Measurements from ENCODE around the gene STPG4. TPM values are rescaled to one million over a fixed set of nuclear protein-coding genes. Genes with fewer than 3 reads are reported as not detected.

Gene STPG4
- total RNA-seq, 1 donor from 2014 or later: not detected

- H3K36me3 ChIP-seq: peaks cover 68% of the 10 kb centered on the region
- peaks cover 30% of the 10 kb centered on the region for H3K4me1 ChIP-seq
- no peak for DNase-seq
- no peak overlapping the region for H3K4me3 ChIP-seq
- no peaks in the 10 kb centered on the region for H3K9me3 ChIP-seq (replicated peaks)
- no peaks in the 10 kb centered on the region for H3K27me3 ChIP-seq (ENCODE audit: low read depth)
- H3K27ac ChIP-seq (replicated peaks): no peak overlapping the region
- intact Hi-C loops (cut with micrococcal nuclease): no loop called here
- no peak for TF ChIP-seq CTCF (IDR thresholded peaks at IDR 0.05; ENCODE audit: borderline replicate concordance)
These were observed 5.1 kb upstream of the STPG4 start for GRCh38 chr2:47160211-47160610.

GRCh38 chr2:47159627-47160026 is 4.5 kb upstream of the STPG4 start:
- intact Hi-C loops (cut with micrococcal nuclease): no loop called here
- no peaks in the 10 kb centered on the region for H3K9me3 ChIP-seq (replicated peaks)
- no peak for DNase-seq

GRCh38 chr2:47158576-47158975 is 3.5 kb upstream of the STPG4 start:
- Histone ChIP-seq H3K27ac (replicated peaks) (no peak overlapping the region), H3K4me1 (peaks cover 23% of the 10 kb centered on the region), H3K4me3 (no peak overlapping the region), H3K36me3 (peaks cover 67% of the 10 kb centered on the region), H3K9me3 (replicated peaks) (no peaks in the 10 kb centered on the region), H3K27me3 (ENCODE audit: low read depth) (no peaks in the 10 kb centered on the region)
- DNase-seq: no peak
- TF ChIP-seq CTCF (IDR thresholded peaks at IDR 0.05; ENCODE audit: borderline replicate concordance): no peak
- intact Hi-C loops (cut with micrococcal nuclease): no loop called here

More at GRCh38 chr2:47159627-47160026, 4.5 kb upstream of the STPG4 start:
- TF ChIP-seq CTCF (IDR thresholded peaks at IDR 0.05; ENCODE audit: borderline replicate concordance): no peak
- Histone ChIP-seq H3K27ac (replicated peaks) (no peak overlapping the region), H3K36me3 (peaks cover 67% of the 10 kb centered on the region), H3K4me3 (no peak overlapping the region), H3K4me1 (peaks cover 26% of the 10 kb centered on the region), H3K27me3 (ENCODE audit: low read depth) (no peaks in the 10 kb centered on the region)

GRCh38 chr2:47152803-47153202 is 2.3 kb downstream of the STPG4 start:
- Histone ChIP-seq H3K4me3 (no peak overlapping the region), H3K36me3 (peaks cover 45% of the 10 kb centered on the region), H3K27ac (replicated peaks) (no peak overlapping the region), H3K27me3 (ENCODE audit: low read depth) (no peaks in the 10 kb centered on the region), H3K4me1 (no peaks in the 10 kb centered on the region), H3K9me3 (replicated peaks) (no peaks in the 10 kb centered on the region)
- intact Hi-C loops (cut with micrococcal nuclease): no loop called here
- no peak for DNase-seq
- TF ChIP-seq CTCF (IDR thresholded peaks at IDR 0.05; ENCODE audit: borderline replicate concordance): no peak

GRCh38 chr2:47150175-47150574 is 4.9 kb downstream of the STPG4 start:
- no peaks in the 10 kb centered on the region for H3K9me3 ChIP-seq (replicated peaks)
- no peak overlapping the region for H3K4me3 ChIP-seq
- no peak for DNase-seq
- intact Hi-C loops (cut with micrococcal nuclease): no loop called here
- no peak for TF ChIP-seq CTCF (IDR thresholded peaks at IDR 0.05; ENCODE audit: borderline replicate concordance)
- no peak overlapping the region for H3K27ac ChIP-seq (replicated peaks)
- no peaks in the 10 kb centered on the region for H3K4me1 ChIP-seq
- peaks cover 55% of the 10 kb centered on the region for H3K36me3 ChIP-seq
- no peaks in the 10 kb centered on the region for H3K27me3 ChIP-seq (ENCODE audit: low read depth)

- Histone ChIP-seq H3K27ac (replicated peaks) (no peak overlapping the region), H3K27me3 (ENCODE audit: low read depth) (no peaks in the 10 kb centered on the region), H3K4me3 (no peak overlapping the region), H3K4me1 (no peaks in the 10 kb centered on the region), H3K36me3 (peaks cover 53% of the 10 kb centered on the region), H3K9me3 (replicated peaks) (no peaks in the 10 kb centered on the region)
- intact Hi-C loops (cut with micrococcal nuclease): no loop called here
- DNase-seq: no peak
- no peak for TF ChIP-seq CTCF (IDR thresholded peaks at IDR 0.05; ENCODE audit: borderline replicate concordance)
These were observed 8.1 kb downstream of the STPG4 start for GRCh38 chr2:47147021-47147420.

Data from left ventricle myocardium inferior (tissue), 1 donor.